A549 (cell line): Measurements from ENCODE around the gene LTA. TPM values are rescaled to one million over a fixed set of nuclear protein-coding genes. Genes with fewer than 3 reads are reported as not detected.
A peak's percentile ranks its signal among the peaks of the same experiment; 100 is the strongest.

Experiments used
- ATAC-seq, 2 experiments: fragments of 200-7000 bp in 1 of 2; fragments of >200 bp in 1 of 2; cut with Nextera tagmentation in 1 of 2; cut with Tn5 transposase in 1 of 2; 3 replicates each; pipeline versions ENCODE4 v1.8.0 to v1.9.1; 2018 to 2020; ENCODE audit warnings: mild to moderate bottlenecking in 1 of 2, moderate library complexity in 1 of 2
- CTCF ChIA-PET: fragments of 300-600 bp; sonication (Branson Sonifier 250); formaldehyde crosslinking; extraction: SDS; loops from one replicate; lab custom pipeline; 2021; ENCODE audit warnings: antibody characterized with exemption, inconsistent platforms; lab: Yijun Ruan, JAX
- POLR2A ChIA-PET: fragments of 350-600 bp; formaldehyde crosslinking; extraction: SDS; loops from one replicate; lab custom pipeline; 2021; ENCODE audit warnings: antibody characterized with exemption, inconsistent platforms; lab: Yijun Ruan, JAX
- DNase-seq, 2 experiments: peaks; one replicate each; pipeline versions ENCODE4 v3.0.0 to v3.0.0-alpha.2; 2011 to 2016; ENCODE audit warnings: low read depth in 1 of 2, low spot score in 1 of 2
- FAIRE-seq: peaks from 2 replicates; lab custom pipeline; 2011; peaks lifted over from hg19 to GRCh38; lab: Jason Lieb, UNC
- H3K27ac ChIP-seq, 2 experiments: fragments of >200 bp; sonication (Bioruptor Twin); formaldehyde crosslinking; 3 replicates each; pipeline ENCODE4 v1.5.1; 2016 to 2017
- H3K4me1 ChIP-seq: fragments of >200 bp; sonication (Bioruptor Twin); formaldehyde crosslinking; 3 replicates; pipeline ENCODE4 v1.6.1; 2016
- H3K4me2 ChIP-seq: fragments of >200 bp; sonication (Bioruptor Twin); formaldehyde crosslinking; 3 replicates; pipeline ENCODE4 v1.6.1; 2016
- H3K4me3 ChIP-seq: fragments of >200 bp; sonication (Bioruptor Twin); formaldehyde crosslinking; 3 replicates; pipeline ENCODE4 v1.5.1; 2016
- H3K9me3 ChIP-seq: fragments of >200 bp; sonication (Bioruptor Twin); formaldehyde crosslinking; 3 replicates; pipeline ENCODE4 v1.6.1; 2016
- CTCF ChIP-seq: fragments of >200 bp; sonication (Bioruptor Twin); formaldehyde crosslinking; IDR thresholded peaks from 3 replicates; pipeline ENCODE4 v1.5.1; 2016
- E2F6 ChIP-seq: IDR thresholded peaks from 2 replicates; pipeline ENCODE4 v1.6.1; 2012; ENCODE audit warnings: low read depth, borderline replicate concordance
- EHF ChIP-seq: fragments of 250-450 bp; sonication (Bioruptor Pico); IDR thresholded peaks from 2 replicates; pipeline ENCODE4 v1.5.0; 2020; ENCODE audit warnings: mild to moderate bottlenecking
- EP300 ChIP-seq, 2 experiments: fragments of >200 bp; sonication (Bioruptor Twin); formaldehyde crosslinking; IDR thresholded peaks; 2 replicates in 1 of 2; 3 replicates in 1 of 2; pipeline ENCODE4 v1.6.1; 2016 to 2017
- ESRRA ChIP-seq: fragments of 150-350 bp; IDR thresholded peaks from 2 replicates; pipeline ENCODE4 v1.6.1; 2014; ENCODE audit warnings: mild to moderate bottlenecking, low read length, borderline replicate concordance
- HOXB13 ChIP-seq: fragments of 250-450 bp; sonication (Bioruptor Pico); IDR thresholded peaks from 2 replicates; pipeline ENCODE4 v1.5.0; 2020; ENCODE audit warnings: low read depth, mild to moderate bottlenecking, moderate library complexity
- HOXB5 ChIP-seq: fragments of 250-450 bp; sonication (Bioruptor Pico); IDR thresholded peaks from 2 replicates; pipeline ENCODE4 v1.5.0; 2020; ENCODE audit warnings: mild to moderate bottlenecking, moderate library complexity
- JUN ChIP-seq, 2 experiments: fragments of >200 bp; sonication (Bioruptor Twin); formaldehyde crosslinking; IDR thresholded peaks; 2 replicates in 1 of 2; 3 replicates in 1 of 2; pipeline ENCODE4 v1.6.1; 2016 to 2017
- MAFK ChIP-seq: fragments of 450-650 bp; IDR thresholded peaks from 2 replicates; pipeline ENCODE4 v1.6.1; 2014; ENCODE audit not compliant: partially characterized antibody
- NR3C1 ChIP-seq: fragments of >200 bp; sonication (Bioruptor Twin); formaldehyde crosslinking; IDR thresholded peaks from 3 replicates; pipeline ENCODE4 v1.6.1; 2017
- PHF8 ChIP-seq: fragments of 200-600 bp; sonication (generic); IDR thresholded peaks from 2 replicates; pipeline ENCODE4 v1.6.1; 2016; ENCODE audit warnings: low read depth, mild to moderate bottlenecking, antibody characterized with exemption, moderate library complexity, borderline replicate concordance
- POLR2A ChIP-seq: IDR thresholded peaks from 2 replicates; pipeline ENCODE4 v1.6.1; 2012; ENCODE audit warnings: mild to moderate bottlenecking, low read length
- RFX5 ChIP-seq: fragments of 450-650 bp; IDR thresholded peaks from 2 replicates; pipeline ENCODE4 v1.7.1; 2014; ENCODE audit warnings: antibody characterized with exemption, mild to moderate bottlenecking, moderate library complexity
- RNF2 ChIP-seq: fragments of 200-600 bp; sonication (generic); IDR thresholded peaks from 2 replicates; pipeline ENCODE4 v1.6.1; 2016; ENCODE audit warnings: low read depth, mild to moderate bottlenecking, antibody characterized with exemption, moderate library complexity, borderline replicate concordance
- ZC3H11A ChIP-seq: fragments of 450-650 bp; IDR thresholded peaks from 2 replicates; pipeline ENCODE4 v1.6.1; 2014; ENCODE audit warnings: antibody characterized with exemption, mild to moderate bottlenecking
- ZNF302 ChIP-seq: fragments of 250-450 bp; sonication (Bioruptor Pico); IDR thresholded peaks from 2 replicates; pipeline ENCODE4 v1.9.0; 2021; ENCODE audit warnings: inconsistent platforms, mild to moderate bottlenecking, moderate library complexity
- ZSCAN20 ChIP-seq: fragments of 250-450 bp; sonication (Bioruptor Pico); IDR thresholded peaks from 2 replicates; pipeline ENCODE4 v1.8.0; 2022; ENCODE audit warnings: mild to moderate bottlenecking, moderate library complexity
- WGBS: methylation state at CpG from one replicate; pipeline ENCODE4 v1.1.6; 2017; ENCODE audit errors: missing lambda C conversion rate; 5-methylcytosine and 5-hydroxymethylcytosine counted together
- polyA plus RNA-seq, 4 experiments: library from polyadenylated mRNA; depleted of rRNA in 3 of 4; stranded (reverse); fragments of >200 nt; fragmentation: RNase III in 1 of 4; extraction: RNeasy Plus Mini Kit Qiagen cat#74134 plus additional on column Dnase treatment in 1 of 4; gene quantifications; 2 replicates in 3 of 4; 3 replicates in 1 of 4; pipeline ENCODE4 v1.2.3, GENCODE V29; 2011 to 2017
- TF ChIP-seq, protein P1 (sequence below): fragments of 150-350 bp; IDR thresholded peaks from 2 replicates; pipeline ENCODE4 v1.6.1; 2014; ENCODE audit warnings: low read depth, mild to moderate bottlenecking, low read length
- TF ChIP-seq, protein P2 (sequence below): fragments of 200-600 bp; sonication (generic); IDR thresholded peaks from 2 replicates; pipeline ENCODE4 v1.6.1; 2016; ENCODE audit warnings: antibody characterized with exemption, mild to moderate bottlenecking, moderate library complexity
- TF ChIP-seq, protein P3 (sequence below): fragments of >200 bp; sonication (Bioruptor Twin); formaldehyde crosslinking; IDR thresholded peaks from 3 replicates; pipeline ENCODE4 v1.6.1; 2016
- TF ChIP-seq, protein P4 (sequence below): IDR thresholded peaks from 2 replicates; pipeline ENCODE4 v1.6.1; 2012
- TF ChIP-seq, protein P5 (sequence below): fragments of 450-650 bp; IDR thresholded peaks from 2 replicates; pipeline ENCODE4 v1.6.1; 2014; ENCODE audit warnings: antibody characterized with exemption

Gene LTA
- polyA plus RNA-seq, 2 of the 4 experiments (the other 2 are of a cell fraction): 0.08 TPM; not detected in 1

- TF ChIP-seq ZSCAN20 (CRISPR knock-in tag) (no peak), NR3C1 (no peak), E2F6 (no peak), CTCF (no peak), EHF (no peak), ZNF302 (CRISPR knock-in tag) (no peak)
- TF ChIP-seq, protein P1, sequence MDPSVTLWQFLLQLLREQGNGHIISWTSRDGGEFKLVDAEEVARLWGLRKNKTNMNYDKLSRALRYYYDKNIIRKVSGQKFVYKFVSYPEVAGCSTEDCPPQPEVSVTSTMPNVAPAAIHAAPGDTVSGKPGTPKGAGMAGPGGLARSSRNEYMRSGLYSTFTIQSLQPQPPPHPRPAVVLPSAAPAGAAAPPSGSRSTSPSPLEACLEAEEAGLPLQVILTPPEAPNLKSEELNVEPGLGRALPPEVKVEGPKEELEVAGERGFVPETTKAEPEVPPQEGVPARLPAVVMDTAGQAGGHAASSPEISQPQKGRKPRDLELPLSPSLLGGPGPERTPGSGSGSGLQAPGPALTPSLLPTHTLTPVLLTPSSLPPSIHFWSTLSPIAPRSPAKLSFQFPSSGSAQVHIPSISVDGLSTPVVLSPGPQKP: no peak
Measured at GRCh38 chr6:31615748-31616147, 43.7 kb downstream of the LTA start (continued).

DNA sequence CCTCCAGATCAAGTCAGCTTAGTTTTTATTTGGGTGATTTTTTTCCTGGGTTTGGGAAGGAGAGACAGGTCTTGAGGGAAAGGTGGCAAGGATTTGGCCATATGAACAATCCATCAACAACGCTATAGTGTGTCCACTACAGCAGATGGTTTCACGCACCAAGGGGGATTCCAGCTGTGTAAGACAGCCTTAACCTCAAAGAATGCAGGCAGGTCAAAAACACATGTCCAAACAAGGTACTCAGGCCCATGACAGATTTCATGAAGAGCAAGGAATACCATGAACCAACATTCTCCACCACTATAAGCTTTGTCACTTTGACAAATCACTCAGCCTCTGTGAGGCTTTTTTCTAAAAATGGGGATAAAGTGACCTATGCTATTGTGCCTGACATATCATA, 44.9 kb downstream of the LTA start:
- FAIRE-seq (no peak), ATAC-seq (no peak), DNase-seq (no peak)
- no peak overlapping the region for H3K27ac ChIP-seq
- H3K9me3 ChIP-seq: no peaks in the 10 kb centered on the region
- CTCF ChIA-PET: interaction anchor here (1.1 kb wide), 1 partner anchor 18 kb away, joined by 8 read pairs; no protein-coding TSS in a partner anchor
- peaks cover 6% of the 10 kb centered on the region for H3K4me1 ChIP-seq
- no peak for TF ChIP-seq ZNF302 (CRISPR knock-in tag)
- no peak for TF ChIP-seq ESRRA
- TF ChIP-seq HOXB5 (CRISPR knock-in tag): no peak
- TF ChIP-seq JUN (IDR thresholded peaks at IDR 0.05): no peak
- TF ChIP-seq MAFK: no peak
- TF ChIP-seq EP300 (IDR thresholded peaks at IDR 0.05): no peak
- TF ChIP-seq RFX5: no peak
- TF ChIP-seq, all 56 proteins: peak for 0
- POLR2A ChIA-PET: no interaction called here
- 92% methylated on average over 2 of the region's 2 CpGs for WGBS
- Histone ChIP-seq H3K4me3 (no peak overlapping the region), H3K4me2 (no peak overlapping the region)

GRCh38 chr6:31619805-31620585, 47.9 kb downstream of the LTA start:
- ATAC-seq: peak; percentile 92 to 93
- CTCF ChIA-PET: interaction anchor here (0.5 to 0.6 kb wide), 2 partner anchors 19 to 350 kb away, joined by 3 to 5 read pairs; no protein-coding TSS in a partner anchor
- TF ChIP-seq, protein P2, sequence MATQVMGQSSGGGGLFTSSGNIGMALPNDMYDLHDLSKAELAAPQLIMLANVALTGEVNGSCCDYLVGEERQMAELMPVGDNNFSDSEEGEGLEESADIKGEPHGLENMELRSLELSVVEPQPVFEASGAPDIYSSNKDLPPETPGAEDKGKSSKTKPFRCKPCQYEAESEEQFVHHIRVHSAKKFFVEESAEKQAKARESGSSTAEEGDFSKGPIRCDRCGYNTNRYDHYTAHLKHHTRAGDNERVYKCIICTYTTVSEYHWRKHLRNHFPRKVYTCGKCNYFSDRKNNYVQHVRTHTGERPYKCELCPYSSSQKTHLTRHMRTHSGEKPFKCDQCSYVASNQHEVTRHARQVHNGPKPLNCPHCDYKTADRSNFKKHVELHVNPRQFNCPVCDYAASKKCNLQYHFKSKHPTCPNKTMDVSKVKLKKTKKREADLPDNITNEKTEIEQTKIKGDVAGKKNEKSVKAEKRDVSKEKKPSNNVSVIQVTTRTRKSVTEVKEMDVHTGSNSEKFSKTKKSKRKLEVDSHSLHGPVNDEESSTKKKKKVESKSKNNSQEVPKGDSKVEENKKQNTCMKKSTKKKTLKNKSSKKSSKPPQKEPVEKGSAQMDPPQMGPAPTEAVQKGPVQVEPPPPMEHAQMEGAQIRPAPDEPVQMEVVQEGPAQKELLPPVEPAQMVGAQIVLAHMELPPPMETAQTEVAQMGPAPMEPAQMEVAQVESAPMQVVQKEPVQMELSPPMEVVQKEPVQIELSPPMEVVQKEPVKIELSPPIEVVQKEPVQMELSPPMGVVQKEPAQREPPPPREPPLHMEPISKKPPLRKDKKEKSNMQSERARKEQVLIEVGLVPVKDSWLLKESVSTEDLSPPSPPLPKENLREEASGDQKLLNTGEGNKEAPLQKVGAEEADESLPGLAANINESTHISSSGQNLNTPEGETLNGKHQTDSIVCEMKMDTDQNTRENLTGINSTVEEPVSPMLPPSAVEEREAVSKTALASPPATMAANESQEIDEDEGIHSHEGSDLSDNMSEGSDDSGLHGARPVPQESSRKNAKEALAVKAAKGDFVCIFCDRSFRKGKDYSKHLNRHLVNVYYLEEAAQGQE: peak; percentile 43
- TF ChIP-seq PHF8 (peak; percentile 74; the same call in 1 of the 2 replicates), RNF2 (no peak), HOXB13 (CRISPR knock-in tag) (no peak), MAFK (peak; percentile 34), ZC3H11A (no peak), ZNF302 (CRISPR knock-in tag) (no peak), HOXB5 (CRISPR knock-in tag) (no peak), E2F6 (peak; percentile 94), POLR2A (peak; percentile 47)
- TF ChIP-seq, protein P3, sequence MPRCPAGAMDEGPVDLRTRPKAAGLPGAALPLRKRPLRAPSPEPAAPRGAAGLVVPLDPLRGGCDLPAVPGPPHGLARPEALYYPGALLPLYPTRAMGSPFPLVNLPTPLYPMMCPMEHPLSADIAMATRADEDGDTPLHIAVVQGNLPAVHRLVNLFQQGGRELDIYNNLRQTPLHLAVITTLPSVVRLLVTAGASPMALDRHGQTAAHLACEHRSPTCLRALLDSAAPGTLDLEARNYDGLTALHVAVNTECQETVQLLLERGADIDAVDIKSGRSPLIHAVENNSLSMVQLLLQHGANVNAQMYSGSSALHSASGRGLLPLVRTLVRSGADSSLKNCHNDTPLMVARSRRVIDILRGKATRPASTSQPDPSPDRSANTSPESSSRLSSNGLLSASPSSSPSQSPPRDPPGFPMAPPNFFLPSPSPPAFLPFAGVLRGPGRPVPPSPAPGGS: peak; percentile 57; the same call in 1 of the 3 replicates
- TF ChIP-seq, protein P4, sequence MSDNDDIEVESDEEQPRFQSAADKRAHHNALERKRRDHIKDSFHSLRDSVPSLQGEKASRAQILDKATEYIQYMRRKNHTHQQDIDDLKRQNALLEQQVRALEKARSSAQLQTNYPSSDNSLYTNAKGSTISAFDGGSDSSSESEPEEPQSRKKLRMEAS: peak; percentile 81
- TF ChIP-seq, protein P5, sequence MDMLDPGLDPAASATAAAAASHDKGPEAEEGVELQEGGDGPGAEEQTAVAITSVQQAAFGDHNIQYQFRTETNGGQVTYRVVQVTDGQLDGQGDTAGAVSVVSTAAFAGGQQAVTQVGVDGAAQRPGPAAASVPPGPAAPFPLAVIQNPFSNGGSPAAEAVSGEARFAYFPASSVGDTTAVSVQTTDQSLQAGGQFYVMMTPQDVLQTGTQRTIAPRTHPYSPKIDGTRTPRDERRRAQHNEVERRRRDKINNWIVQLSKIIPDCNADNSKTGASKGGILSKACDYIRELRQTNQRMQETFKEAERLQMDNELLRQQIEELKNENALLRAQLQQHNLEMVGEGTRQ: no peak
- TF ChIP-seq, all 56 proteins: peak for 7
- H3K4me1 ChIP-seq: peaks cover 15% of the 10 kb centered on the region
- POLR2A ChIA-PET: interaction anchor here (0.7 to 1.7 kb wide), 5 partner anchors 13 to 79 kb away, joined by 3 to 8 read pairs (median 5); partner anchors contain the start of genes C6orf47, DDX39B and NFKBIL1
- H3K9me3 ChIP-seq: no peaks in the 10 kb centered on the region
- DNase-seq (peak; percentile 92 to 99), FAIRE-seq (no peak)
- peak overlapping the region; percentile 92 for H3K27ac ChIP-seq
- peak overlapping the region; percentile 96 for H3K4me2 ChIP-seq
- H3K4me3 ChIP-seq: peak overlapping the region; percentile 48
- WGBS: 2% methylated on average over 50 of the region's 50 CpGs
